ENCODE results near the gene PIF1.
A peak's percentile ranks its signal among the peaks of the same experiment; 100 is the strongest.

The PIF1 gene

GRCh38 chr15:64859226-64859625 lies 33.8 kb upstream of the PIF1 start:
- no peaks in the 10 kb centered on the region for H3K9me3 ChIP-seq (ENCODE audit: insufficient read depth, low read depth, low read length)
- TF ChIP-seq CTCF (conservative IDR thresholded peaks at IDR 0.05; ENCODE audit: low read length) (no peak), EZH2phosphoT487 (IDR thresholded peaks at IDR 0.05; ENCODE audit: borderline replicate concordance) (no peak)
- peaks cover 32% of the 10 kb centered on the region for H3K4me1 ChIP-seq (ENCODE audit: insufficient read depth, low read length, poor library complexity, severe bottlenecking)
- H3K36me3 ChIP-seq (ENCODE audit: insufficient read depth, low read length) = peaks cover 73% of the 10 kb centered on the region; the same call in 1 of the 2 replicates
- H3K27me3 ChIP-seq (ENCODE audit: insufficient read depth, low read length, poor library complexity, severe bottlenecking) = no peaks in the 10 kb centered on the region
- H4K20me1 ChIP-seq (ENCODE audit: insufficient read depth, low read length, poor library complexity, severe bottlenecking) = peaks cover 40% of the 10 kb centered on the region
- H3K4me3 ChIP-seq (ENCODE audit: low read length, poor library complexity, severe bottlenecking) = no peak overlapping the region
- no peak overlapping the region for H2AFZ ChIP-seq (ENCODE audit: low read length)
- no peaks in the 10 kb centered on the region for H3F3A ChIP-seq (ENCODE audit: low read depth)
- no peak overlapping the region for H3K4me2 ChIP-seq (ENCODE audit: low read depth, low read length, poor library complexity, severe bottlenecking)
- H3K79me2 ChIP-seq (ENCODE audit: insufficient read depth, low read length) = peaks cover 66% of the 10 kb centered on the region; the same call in 1 of the 2 replicates
- H3K9me2 ChIP-seq (replicated peaks; ENCODE audit: low read depth, low read length) = no peaks in the 10 kb centered on the region
- H3K9ac ChIP-seq (ENCODE audit: low read depth, low read length, poor library complexity, severe bottlenecking) = no peak overlapping the region

- H3K4me1 ChIP-seq (ENCODE audit: insufficient read depth, low read length, poor library complexity, severe bottlenecking) = peaks cover 32% of the 10 kb centered on the region
- no peaks in the 10 kb centered on the region for H3K9me3 ChIP-seq (ENCODE audit: insufficient read depth, low read depth, low read length)
- H4K20me1 ChIP-seq (ENCODE audit: insufficient read depth, low read length, poor library complexity, severe bottlenecking) = peaks cover 40% of the 10 kb centered on the region
- no peaks in the 10 kb centered on the region for H3K9me2 ChIP-seq (replicated peaks; ENCODE audit: low read depth, low read length)
- peak overlapping the region; percentile 36 for H3K9ac ChIP-seq (ENCODE audit: low read depth, low read length, poor library complexity, severe bottlenecking)
- peaks cover 75% of the 10 kb centered on the region; the same call in 1 of the 2 replicates for H3K79me2 ChIP-seq (ENCODE audit: insufficient read depth, low read length)
- TF ChIP-seq CTCF (conservative IDR thresholded peaks at IDR 0.05; ENCODE audit: low read length) (no peak), EZH2phosphoT487 (IDR thresholded peaks at IDR 0.05; ENCODE audit: borderline replicate concordance) (no peak)
- H3K4me3 ChIP-seq (ENCODE audit: low read length, poor library complexity, severe bottlenecking) = no peak overlapping the region
- H2AFZ ChIP-seq (ENCODE audit: low read length) = no peak overlapping the region
- peak overlapping the region; percentile 14 for H3K4me2 ChIP-seq (ENCODE audit: low read depth, low read length, poor library complexity, severe bottlenecking)
- H3K36me3 ChIP-seq (ENCODE audit: insufficient read depth, low read length) = peaks cover 73% of the 10 kb centered on the region; the same call in 1 of the 2 replicates
- H3F3A ChIP-seq (ENCODE audit: low read depth) = no peaks in the 10 kb centered on the region
- H3K27me3 ChIP-seq (ENCODE audit: insufficient read depth, low read length, poor library complexity, severe bottlenecking) = no peaks in the 10 kb centered on the region
These were observed 32.7 kb upstream of the PIF1 start for GRCh38 chr15:64858021-64858575.

DNA sequence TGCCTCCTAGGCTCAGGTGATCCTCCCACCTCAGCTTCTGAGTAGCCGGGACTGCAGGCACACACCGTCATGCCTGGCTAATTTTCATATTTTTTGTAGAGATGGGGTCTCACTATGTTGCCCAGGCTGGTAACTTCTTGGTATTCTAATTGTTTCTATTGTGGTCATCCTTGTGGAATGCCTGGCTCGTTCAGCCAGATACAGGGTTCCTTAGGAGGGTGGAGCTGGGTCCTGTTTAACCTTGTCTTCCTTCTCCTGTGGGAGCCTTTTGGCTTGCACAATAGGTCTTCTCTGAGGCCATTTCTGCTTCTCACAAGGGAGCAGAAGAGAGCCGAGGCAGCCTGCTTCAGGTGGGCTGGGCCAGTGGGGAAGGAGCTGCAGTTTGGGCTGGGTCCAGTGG lies 32.0 kb upstream of the PIF1 start:
- no peaks in the 10 kb centered on the region for H3K27me3 ChIP-seq (ENCODE audit: insufficient read depth, low read length, poor library complexity, severe bottlenecking)
- H3K9me3 ChIP-seq (ENCODE audit: insufficient read depth, low read depth, low read length) = no peaks in the 10 kb centered on the region
- no peak overlapping the region for H2AFZ ChIP-seq (ENCODE audit: low read length)
- H3K4me3 ChIP-seq (ENCODE audit: low read length, poor library complexity, severe bottlenecking) = no peak overlapping the region
- H3K4me2 ChIP-seq (ENCODE audit: low read depth, low read length, poor library complexity, severe bottlenecking) = peak overlapping the region; percentile 14
- peaks cover 73% of the 10 kb centered on the region; the same call in 1 of the 2 replicates for H3K36me3 ChIP-seq (ENCODE audit: insufficient read depth, low read length)
- no peaks in the 10 kb centered on the region for H3F3A ChIP-seq (ENCODE audit: low read depth)
- peaks cover 32% of the 10 kb centered on the region for H3K4me1 ChIP-seq (ENCODE audit: insufficient read depth, low read length, poor library complexity, severe bottlenecking)
- peaks cover 40% of the 10 kb centered on the region for H4K20me1 ChIP-seq (ENCODE audit: insufficient read depth, low read length, poor library complexity, severe bottlenecking)
- no peak for TF ChIP-seq CTCF (conservative IDR thresholded peaks at IDR 0.05; ENCODE audit: low read length)
- TF ChIP-seq EZH2phosphoT487 (IDR thresholded peaks at IDR 0.05; ENCODE audit: borderline replicate concordance) = no peak
- peaks cover 82% of the 10 kb centered on the region for H3K79me2 ChIP-seq (ENCODE audit: insufficient read depth, low read length)
- H3K9ac ChIP-seq (ENCODE audit: low read depth, low read length, poor library complexity, severe bottlenecking) = peak overlapping the region; percentile 36
- H3K9me2 ChIP-seq (replicated peaks; ENCODE audit: low read depth, low read length) = no peaks in the 10 kb centered on the region

Data from Loucy (cell line).